NCI-H2029 (cell line): Measurements from ENCODE around the gene TGOLN2.

Source experiments
- DNase-seq: peaks from one replicate; lab custom pipeline; 2025; lab: John Stamatoyannopoulos, UW

The TGOLN2 gene

DNA sequence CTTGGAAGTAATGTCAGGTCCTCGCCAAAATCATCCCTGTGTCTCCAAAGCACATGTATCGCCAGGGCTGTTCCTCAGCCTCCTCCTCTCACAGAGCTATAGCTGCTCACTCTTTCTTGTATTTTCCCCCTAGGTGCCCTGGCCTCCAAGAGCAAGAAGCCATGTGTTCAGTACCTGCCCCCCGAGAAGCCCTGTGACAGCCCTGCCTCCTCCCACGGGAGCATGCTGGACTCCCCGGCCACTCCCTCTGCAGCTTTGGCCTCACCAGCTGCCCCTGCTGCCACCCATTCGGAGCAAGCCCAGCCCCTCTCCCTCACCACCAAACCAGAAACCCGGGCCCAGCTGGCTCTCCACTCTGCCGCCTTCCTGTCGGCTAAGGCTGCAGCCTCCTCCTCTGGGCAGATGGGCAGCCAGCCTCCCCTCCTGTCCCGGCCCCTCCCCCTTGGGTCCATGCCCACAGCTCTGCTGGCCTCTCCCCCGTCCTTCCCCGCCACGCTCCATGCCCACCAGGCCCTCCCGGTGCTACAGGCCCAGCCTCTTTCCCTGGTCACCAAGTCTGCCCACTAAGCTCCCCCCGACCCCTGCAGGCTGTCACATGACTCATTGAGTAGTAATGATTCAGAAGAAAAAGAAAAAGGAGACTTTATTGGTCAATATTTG is 18.8 kb downstream of the TGOLN2 start:
- peak; percentile 84 for DNase-seq

DNA sequence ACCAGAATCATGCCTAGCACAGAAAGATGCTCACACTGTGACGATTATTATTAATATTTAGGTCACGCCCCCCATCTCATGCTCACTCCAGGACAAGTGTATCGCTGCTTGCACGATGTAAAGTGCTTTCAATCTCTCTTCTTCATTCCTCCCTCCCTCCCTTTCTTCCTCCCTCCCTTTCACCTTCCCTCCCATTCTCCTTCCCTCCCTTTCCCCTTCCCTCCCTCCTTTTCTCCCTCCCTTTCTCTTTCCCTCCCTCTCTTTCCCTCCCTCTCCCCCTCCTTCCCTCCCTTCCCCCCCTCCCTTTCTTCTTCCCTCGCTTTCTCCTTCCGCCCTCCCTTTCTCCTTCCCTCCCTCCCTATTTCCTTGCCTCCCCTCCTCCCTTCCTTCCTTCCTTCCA is 19.6 kb downstream of the TGOLN2 start:
- DNase-seq: no peak

DNA sequence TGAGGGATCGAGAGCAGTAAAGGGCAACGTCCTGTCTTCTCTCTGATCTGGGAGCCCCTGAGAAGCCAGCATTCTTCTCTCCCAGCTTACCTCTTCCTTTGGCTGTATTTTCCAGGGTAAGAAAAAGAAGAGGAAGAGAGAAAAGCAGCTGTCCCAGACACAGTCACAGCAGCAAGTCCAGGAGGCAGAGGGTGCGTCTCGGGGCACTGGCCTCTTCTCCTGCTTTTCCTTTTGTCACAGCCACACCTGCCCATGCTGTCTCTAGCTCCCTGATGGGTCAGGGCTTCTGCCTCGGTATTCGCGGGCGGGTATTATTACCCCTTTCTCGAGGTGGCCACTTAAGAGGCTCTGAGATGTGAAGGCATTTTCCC is 20.3 kb downstream of the TGOLN2 start:
- no peak for DNase-seq

DNA sequence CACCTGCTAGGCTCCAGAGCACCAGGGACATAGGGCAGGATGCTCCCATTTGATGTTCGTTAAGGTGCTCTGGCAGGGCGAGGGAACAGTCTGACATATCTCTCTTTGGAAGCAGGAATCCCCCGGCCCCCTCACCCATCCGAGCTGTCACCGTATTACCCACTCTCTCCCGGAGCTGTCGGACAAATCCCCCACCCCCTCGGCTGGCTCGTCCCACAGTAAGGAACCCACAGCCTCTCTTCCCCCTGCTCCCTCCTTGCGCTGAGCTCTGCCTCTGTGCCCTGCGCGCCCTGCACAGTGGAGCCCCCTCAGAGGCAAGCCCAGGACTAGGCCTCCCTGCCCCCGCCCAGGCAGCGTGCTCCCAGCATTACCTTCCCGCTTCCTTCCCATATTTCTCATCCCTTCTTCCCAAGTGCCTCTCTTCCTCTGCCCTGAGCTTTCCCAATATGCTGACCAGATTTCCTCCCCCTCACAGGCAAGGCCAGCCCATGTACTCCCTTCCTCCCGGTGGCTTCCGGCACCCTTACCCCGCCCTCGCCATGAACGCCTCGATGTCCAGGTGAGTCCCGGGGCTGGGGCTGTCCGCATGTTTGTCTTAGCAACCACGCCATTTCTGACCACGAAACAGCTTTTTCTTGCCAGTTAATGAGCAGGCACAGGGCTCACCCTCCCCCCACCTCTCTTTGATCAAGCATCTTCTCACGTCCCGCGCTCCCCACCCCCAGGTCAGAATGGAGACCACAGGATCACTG is 23.8 kb downstream of the TGOLN2 start:
- DNase-seq: no peak

GRCh38 chr2:85302121-85302520 is 25.7 kb downstream of the TGOLN2 start:
- DNase-seq: no peak

- DNase-seq: no peak
These were observed 36.3 kb downstream of the TGOLN2 start for GRCh38 chr2:85291425-85292023.

- DNase-seq: no peak
These were observed 39.5 kb downstream of the TGOLN2 start for GRCh38 chr2:85288244-85288725.

- DNase-seq: no peak
These were observed 40.1 kb downstream of the TGOLN2 start for GRCh38 chr2:85287721-85288120.

DNA sequence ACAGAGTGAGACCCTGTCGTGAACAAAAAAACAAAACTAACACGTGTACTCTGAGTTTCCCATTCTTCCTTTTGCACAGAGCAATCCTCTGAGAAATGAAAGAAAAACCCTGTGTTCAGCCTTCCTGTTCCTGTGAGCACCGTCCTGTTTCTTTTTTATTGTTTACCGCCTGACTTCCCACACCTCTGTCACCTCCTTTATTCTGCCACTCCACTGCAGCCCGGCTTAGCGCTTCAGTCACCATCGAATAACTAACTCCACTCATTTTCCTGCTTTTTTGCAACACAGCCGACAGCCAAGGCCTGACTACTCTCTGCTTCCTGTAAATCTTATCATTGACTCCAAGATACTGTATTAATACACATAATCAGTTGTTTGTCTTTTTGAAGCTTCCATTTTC is 40.9 kb downstream of the TGOLN2 start:
- DNase-seq: no peak

DNA sequence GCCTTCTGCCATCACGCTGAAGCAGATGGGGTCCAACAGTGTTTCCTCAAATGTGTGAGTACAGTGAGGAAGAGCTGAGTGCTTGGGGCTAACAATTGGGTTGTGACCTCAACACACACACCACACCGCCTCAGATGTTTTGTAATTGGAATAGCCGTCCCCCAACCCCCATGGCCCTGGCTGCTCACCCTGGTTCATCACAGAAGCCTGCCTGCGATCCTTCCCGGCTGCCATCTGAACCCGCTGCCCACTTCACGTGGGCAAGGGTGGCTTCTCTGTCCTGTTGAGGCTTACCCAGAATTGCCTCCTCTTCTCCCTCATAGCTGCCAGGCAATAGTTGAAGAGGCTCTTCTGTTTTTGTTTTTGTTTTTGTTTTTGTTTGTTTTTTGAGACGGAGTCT is 44.1 kb downstream of the TGOLN2 start:
- no peak for DNase-seq

GRCh38 chr2:85282914-85283313 is 44.9 kb downstream of the TGOLN2 start:
- DNase-seq: no peak

GRCh38 chr2:85281553-85281952 is 46.2 kb downstream of the TGOLN2 start:
- DNase-seq: no peak

GRCh38 chr2:85278361-85278760 is 49.4 kb downstream of the TGOLN2 start:
- no peak for DNase-seq

DNA sequence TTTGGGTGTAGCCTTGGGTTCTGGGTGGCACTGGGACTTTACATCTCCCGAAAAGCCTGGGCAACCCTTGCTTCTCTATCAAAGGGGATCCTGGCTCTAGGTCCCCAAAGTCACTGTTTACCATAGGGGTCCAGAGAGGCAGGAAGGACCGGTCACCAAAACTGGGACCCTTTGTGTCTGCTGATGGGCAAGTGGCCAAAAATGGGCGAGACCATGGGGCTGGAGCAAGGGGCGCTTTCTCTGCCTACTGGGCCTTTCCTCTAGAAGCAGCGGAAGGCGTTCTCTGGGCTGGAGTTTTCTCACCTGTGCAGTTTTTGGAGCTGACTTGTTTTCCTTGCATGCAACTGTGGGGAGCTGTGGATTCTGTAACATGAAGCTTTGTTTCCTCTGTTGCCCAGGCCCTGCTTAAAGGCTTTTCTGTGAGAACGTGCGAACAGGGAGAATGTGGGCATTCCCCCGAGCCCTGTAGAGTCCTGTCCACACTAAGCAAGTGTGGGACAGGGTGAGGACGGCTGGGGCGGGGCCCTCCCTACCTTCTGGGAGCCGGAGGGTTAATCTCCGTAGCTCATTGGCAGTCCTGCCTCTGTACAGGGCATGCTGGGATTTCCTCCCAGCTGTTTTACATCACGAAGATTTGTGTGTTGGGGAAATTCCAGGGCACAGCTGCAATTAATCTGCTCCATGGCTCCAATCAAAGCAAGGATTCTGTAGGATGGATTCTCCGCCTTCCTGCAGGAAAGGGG is 50.2 kb downstream of the TGOLN2 start:
- DNase-seq: no peak

DNA sequence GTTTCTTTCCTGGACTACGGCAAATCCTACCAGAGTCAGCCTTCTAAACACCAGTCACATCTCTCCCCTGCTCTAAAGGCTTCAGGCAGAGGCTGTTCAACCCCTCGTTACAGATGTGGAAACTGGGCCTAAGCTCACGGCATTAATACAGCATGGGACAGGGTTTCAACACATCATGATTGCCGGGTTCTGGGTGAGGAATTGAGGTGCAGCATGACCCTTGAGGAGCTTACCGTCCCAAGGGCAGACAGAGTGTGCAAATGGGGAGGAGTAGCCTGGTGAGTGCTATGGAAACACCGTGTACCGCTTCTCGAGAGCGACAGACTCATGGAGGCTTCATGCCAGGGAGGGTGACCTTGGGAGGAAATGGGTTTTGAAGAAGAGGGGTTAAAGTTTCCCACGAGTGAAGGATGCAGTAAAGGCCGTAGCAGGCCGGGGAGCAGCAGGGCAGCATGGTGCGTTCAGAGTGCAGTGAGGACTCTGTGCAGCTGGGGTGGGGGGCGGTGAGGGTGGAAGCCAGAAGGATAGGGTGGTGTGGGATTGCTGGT is 51.1 kb downstream of the TGOLN2 start:
- no peak for DNase-seq

GRCh38 chr2:85275984-85276540 is 51.7 kb downstream of the TGOLN2 start:
- DNase-seq: no peak

DNA sequence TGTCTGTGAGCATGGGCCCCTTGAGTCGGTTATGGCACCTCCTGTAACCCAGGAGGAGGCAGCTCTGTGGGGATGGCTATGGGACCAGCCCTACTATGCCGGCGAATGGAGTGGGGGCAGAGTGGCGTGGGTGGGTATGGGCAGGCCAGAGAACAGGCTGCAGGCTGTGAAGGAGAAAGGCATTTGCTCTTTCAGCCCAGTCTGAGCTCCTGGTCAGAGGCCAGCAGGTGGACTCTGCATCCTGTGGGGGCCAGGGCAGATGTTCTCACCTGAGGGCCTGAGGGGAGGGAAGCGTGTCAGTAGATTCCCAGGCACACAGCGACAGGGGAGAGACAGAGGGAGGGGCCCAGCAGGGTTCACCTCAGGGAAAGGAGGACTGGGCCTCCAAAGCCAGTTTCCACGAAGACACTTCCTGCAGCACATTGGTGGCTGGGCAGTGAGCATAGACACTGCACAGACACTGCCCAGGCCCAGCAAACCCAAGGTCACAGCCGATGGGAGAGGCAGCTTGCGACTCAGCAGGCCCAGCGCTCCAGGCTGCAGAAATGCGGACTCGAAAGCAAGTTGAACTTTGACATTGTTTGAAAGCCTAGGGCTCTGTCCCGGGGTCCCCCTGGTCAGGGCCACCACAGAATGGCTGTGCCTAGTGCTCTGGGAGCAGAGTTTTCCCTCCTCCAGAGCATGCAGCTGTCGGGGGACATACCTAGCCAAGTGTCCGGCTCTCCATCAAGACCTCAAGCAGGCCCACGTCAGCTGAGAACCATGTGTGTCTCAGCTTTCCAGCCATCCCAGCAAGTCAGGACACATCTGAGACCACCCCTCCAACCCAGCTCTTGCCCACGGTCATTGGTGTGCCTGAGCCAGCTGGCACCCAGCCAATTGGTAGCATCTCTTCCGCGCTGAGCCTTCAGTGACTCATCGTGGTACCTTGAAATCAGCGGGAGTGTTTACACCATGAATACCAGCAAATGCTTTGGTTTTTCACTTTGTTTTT is 53.8 kb downstream of the TGOLN2 start:
- DNase-seq: peak; percentile 30

DNA sequence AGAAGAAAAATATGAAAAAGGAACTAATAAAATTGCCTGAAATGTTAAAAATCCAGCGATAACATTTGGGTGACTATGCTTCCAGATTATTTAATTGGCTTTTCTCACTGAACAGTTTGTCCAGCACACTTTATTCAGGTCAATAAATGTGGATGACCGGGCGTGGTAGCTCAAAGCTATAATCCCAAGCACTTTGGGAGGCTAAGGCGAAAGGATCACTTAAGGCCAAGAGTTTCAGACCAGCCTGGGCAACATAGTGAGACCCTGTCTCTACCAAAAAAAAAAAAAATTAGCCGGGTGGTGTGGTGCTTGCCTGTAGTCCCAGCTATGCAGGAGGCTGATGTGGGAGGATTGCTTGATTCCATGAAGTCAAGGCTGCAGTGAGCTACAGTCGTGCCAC is 55.4 kb downstream of the TGOLN2 start:
- DNase-seq: no peak

DNA sequence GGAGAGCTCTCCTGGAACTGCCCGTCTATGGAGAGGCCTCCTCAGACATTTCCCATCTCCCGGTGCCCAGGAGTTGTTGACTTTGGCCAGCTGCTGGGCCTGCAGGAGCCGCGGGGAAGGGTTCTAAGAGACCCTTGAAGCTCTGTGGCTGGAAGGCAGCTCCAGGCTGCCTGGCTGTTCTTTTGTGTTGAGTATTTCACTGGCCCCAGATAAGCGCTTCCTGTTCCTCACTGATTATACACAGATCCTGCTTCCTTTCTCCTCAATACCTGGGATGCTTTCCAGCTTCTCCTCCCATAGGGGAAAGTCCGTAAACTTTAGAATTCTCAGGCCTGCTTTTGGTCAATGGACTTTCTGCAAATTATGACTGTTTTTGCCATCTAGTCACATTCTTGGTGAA is 57.8 kb downstream of the TGOLN2 start:
- peak; percentile 84 for DNase-seq
